Activated CD8-positive, alpha-beta memory T cell treated with anti-CD3 and anti-CD28 coated beads for 24 hours (primary cell): ENCODE measurements around the gene NAV2.

Source experiments
- DNase-seq: peaks from one replicate; pipeline ENCODE4 v3.0.0-alpha.2; 2020

Gene NAV2

GRCh38 chr11:19712281-19713195, at the start of gene NAV2:
Gene NAV2, plus strand, starts transcription at chr11:19712837. Its CDS starts 859 bp downstream, at chr11:19713696.
- peak; percentile 86 for DNase-seq

- DNase-seq: no peak
These were observed 49.4 kb upstream of the NAV2 start for GRCh38 chr11:19663206-19663605.

GRCh38 chr11:19664886-19665548, 47.6 kb upstream of the NAV2 start:
- DNase-seq: no peak

GRCh38 chr11:19666951-19667350, 45.7 kb upstream of the NAV2 start:
- no peak for DNase-seq

GRCh38 chr11:19669511-19669910, 43.1 kb upstream of the NAV2 start:
- DNase-seq: no peak

DNA sequence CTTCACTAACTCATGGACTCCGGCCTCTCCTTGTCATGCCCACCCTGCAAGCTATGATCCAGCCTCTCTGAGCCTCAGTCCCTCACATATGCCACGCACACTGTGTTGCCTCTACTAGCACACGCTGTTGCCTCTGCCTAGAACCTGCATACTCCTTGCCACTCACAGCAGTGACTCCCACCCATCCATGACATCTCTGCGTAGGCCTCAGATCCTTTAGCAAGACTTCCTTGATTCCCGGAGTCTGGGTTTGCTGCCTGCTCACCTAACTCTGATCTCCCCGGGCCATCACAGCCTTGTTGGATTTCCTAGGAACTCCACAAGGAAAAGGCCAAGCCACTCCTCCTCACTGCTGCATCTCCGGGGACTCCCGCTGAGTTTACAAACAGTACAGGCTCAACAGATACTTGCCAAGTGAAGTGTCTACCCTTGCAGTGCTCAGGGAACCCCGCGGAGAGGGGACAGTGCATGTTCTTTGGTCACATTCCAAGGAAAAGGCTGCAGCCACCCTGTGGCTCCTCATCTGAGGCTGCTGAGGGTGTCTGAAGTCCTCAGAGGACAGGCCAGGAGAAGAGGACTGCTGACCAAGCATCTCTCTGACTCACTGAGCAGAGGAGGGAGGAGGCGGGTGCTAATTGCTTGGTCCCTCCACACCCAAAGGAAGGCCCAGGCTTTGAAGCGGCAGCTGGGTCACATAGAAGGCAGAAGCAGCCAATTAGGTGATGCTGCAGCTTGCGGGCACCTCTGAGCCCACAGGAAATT, 42.4 kb upstream of the NAV2 start:
- DNase-seq: no peak

GRCh38 chr11:19672586-19673206, 39.9 kb upstream of the NAV2 start:
- no peak for DNase-seq

- DNase-seq: no peak
These were observed 38.5 kb upstream of the NAV2 start for GRCh38 chr11:19673924-19674729.

- DNase-seq: no peak
These were observed 37.8 kb upstream of the NAV2 start for GRCh38 chr11:19674836-19675235.

DNA sequence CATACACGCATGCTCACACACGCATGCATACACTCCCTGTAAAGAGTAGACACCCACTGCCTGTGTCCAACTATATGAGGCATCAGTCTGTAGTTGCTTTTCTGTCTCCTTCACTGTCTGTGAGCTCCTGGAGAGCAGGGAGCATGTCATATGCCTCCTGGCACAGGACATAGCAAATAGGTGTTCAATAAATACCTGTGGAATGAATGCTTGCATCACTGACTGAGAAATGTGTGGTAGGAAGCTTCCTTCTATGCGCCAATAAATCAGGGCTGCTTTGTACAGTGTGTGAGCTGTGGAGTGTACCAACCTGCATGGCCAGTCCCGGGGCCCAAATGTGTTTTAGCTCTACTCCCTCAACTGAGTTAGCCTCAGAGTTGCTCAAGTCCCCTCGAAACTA, 37.2 kb upstream of the NAV2 start:
- DNase-seq: no peak

DNA sequence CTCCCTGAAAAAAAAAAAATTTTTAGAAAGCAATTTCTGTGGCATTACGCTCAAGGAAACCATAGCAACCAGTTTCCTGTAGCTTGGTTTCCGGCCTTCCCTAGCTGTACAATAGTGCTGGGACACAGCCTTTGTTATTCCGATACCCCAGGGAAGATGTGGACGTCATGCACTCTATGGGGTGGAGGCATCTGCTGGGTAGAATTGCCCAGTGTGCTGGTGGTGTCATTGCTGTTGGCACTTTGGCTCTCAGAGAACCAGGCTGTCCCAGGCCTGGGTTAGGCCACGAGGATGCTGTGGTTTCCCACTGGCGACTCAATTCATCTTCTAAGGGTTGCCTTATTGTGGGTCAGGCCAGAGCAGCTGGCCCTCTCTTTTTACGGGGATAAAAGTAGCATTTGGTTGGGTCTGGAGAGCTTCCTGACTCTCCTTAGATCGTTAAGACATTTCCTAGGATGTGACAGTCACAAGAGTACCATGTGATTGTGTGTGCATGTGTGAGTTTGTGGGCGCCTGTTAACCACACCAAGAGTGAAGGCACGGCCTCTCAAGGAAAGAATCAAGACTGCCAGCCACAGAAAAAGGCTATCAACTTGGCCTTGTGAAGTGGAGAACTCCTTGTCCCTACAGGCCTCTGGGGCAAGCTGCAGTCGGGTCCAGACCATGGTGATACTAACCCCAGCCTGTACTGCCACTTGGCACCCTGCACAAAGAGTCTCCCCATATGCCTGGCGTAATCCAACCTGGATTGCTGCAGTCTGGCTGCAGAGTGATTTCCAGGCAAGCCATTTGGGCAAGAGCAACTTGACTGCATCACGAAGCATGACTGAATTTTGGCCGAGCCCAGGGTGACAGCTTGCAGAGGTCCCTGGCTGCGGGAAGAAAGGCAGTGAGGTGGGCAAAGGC, 35.9 kb upstream of the NAV2 start:
- no peak for DNase-seq

GRCh38 chr11:19677381-19678080, 35.1 kb upstream of the NAV2 start:
- DNase-seq: no peak

DNA sequence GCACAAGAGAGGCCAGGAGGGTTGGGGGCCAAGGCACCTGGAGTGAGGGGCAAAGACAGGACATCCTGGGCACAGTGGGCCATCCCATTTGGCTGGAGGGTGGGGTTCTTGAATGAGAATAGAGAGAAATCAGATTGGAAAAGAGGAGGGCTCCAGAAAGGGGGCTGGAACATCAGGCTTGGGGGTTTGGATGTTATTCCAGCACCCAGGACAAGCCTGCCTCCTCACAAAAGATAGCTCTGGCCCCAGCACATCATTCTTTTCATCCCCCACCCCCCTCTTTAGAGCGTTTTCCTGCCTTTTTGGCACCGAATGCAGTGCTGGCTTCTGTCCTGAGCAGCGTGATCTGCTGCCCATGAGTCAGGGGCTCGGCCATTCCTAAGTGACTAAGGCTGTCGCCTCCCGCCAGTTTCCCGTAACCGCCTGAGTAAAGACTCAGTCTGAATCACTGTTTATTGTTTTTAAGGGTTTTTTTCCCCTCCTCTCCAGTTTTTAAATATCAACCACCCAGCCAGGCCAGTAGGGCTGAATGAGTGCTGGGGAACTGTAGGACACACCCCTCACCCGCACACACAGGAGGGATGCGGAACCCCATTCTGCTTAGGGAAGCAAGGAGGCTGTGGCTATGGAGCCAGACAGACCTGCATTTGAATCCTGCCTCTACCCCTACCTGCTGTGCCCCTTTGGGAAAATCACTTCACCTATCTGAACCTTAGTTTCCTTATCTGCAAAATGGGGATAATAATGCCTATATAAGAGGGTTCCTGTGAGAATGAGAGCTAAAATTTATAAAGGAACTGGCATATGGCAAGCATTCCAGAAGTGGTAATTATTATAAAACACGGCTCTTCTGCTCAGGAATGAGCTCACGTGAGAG, 32.4 kb upstream of the NAV2 start:
- no peak for DNase-seq

GRCh38 chr11:19680829-19681368, 31.7 kb upstream of the NAV2 start:
- no peak for DNase-seq

DNA sequence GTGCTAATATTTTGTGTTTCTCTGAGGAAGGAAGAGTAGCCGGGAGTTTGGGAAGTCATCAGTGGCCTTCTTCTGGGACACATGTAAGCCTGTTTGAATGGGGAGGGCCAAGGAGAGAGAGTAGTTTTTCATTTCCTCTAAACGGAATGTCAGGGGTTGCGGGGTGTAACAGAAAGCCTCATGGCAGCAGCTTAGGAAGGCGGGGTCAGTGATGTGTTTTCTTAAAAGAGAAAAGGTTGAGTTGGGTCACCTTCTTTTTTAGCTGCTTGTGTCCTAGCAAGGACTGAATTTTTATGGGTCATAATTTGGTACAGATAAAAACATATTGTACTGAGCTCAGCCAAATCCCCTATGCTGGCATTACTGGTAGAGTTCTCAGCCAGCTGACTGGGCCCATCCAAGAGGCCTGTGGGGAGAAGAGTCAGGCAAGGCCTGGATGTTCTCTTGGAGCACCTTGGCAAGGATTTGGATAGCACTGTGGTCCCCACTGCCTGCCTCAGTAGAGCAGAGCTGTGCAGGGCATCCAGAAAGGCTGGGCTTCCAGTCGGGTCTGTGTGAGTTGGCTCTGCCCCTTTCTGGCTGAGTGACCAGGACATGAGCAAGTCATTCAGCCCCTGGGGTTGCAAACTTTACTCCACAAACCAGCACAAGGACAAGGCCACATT, 29.4 kb upstream of the NAV2 start:
- no peak for DNase-seq

- DNase-seq: no peak
These were observed 28.7 kb upstream of the NAV2 start for GRCh38 chr11:19683862-19684491.

GRCh38 chr11:19686234-19686633, 26.4 kb upstream of the NAV2 start:
- DNase-seq: no peak

- no peak for DNase-seq
These were observed 25.2 kb upstream of the NAV2 start for GRCh38 chr11:19687392-19687791.
